A549 (cell line): ENCODE data around the gene GPD1L. TPM values are rescaled to one million over a fixed set of nuclear protein-coding genes. Genes with fewer than 3 reads are reported as not detected.

Experiments used
- ATAC-seq, 2 experiments: fragments of 200-7000 bp in 1 of 2; fragments of >200 bp in 1 of 2; cut with Nextera tagmentation in 1 of 2; cut with Tn5 transposase in 1 of 2; 3 replicates each; pipeline versions ENCODE4 v1.8.0 to v1.9.1; 2018 to 2020; ENCODE audit warnings: mild to moderate bottlenecking in 1 of 2, moderate library complexity in 1 of 2
- CTCF ChIA-PET: fragments of 300-600 bp; sonication (Branson Sonifier 250); formaldehyde crosslinking; extraction: SDS; loops from one replicate; lab custom pipeline; 2021; ENCODE audit warnings: antibody characterized with exemption, inconsistent platforms; lab: Yijun Ruan, JAX
- POLR2A ChIA-PET: fragments of 350-600 bp; formaldehyde crosslinking; extraction: SDS; loops from one replicate; lab custom pipeline; 2021; ENCODE audit warnings: antibody characterized with exemption, inconsistent platforms; lab: Yijun Ruan, JAX
- DNase-seq, 2 experiments: peaks; one replicate each; pipeline versions ENCODE4 v3.0.0 to v3.0.0-alpha.2; 2011 to 2016; ENCODE audit warnings: low read depth in 1 of 2, low spot score in 1 of 2
- FAIRE-seq: peaks from 2 replicates; lab custom pipeline; 2011; peaks lifted over from hg19 to GRCh38; lab: Jason Lieb, UNC
- H3K27ac ChIP-seq, 2 experiments: fragments of >200 bp; sonication (Bioruptor Twin); formaldehyde crosslinking; 3 replicates each; pipeline ENCODE4 v1.5.1; 2016 to 2017
- H3K4me1 ChIP-seq: fragments of >200 bp; sonication (Bioruptor Twin); formaldehyde crosslinking; 3 replicates; pipeline ENCODE4 v1.6.1; 2016
- H3K4me2 ChIP-seq: fragments of >200 bp; sonication (Bioruptor Twin); formaldehyde crosslinking; 3 replicates; pipeline ENCODE4 v1.6.1; 2016
- H3K4me3 ChIP-seq: fragments of >200 bp; sonication (Bioruptor Twin); formaldehyde crosslinking; 3 replicates; pipeline ENCODE4 v1.5.1; 2016
- H3K9me3 ChIP-seq: fragments of >200 bp; sonication (Bioruptor Twin); formaldehyde crosslinking; 3 replicates; pipeline ENCODE4 v1.6.1; 2016
- CBX2 ChIP-seq: fragments of 200-600 bp; sonication (generic); IDR thresholded peaks from 2 replicates; pipeline ENCODE4 v1.6.1; 2016; ENCODE audit warnings: low read depth, mild to moderate bottlenecking, borderline replicate concordance
- EHF ChIP-seq: fragments of 250-450 bp; sonication (Bioruptor Pico); IDR thresholded peaks from 2 replicates; pipeline ENCODE4 v1.5.0; 2020; ENCODE audit warnings: mild to moderate bottlenecking
- EHMT2 ChIP-seq: fragments of 200-600 bp; sonication (generic); IDR thresholded peaks from 2 replicates; pipeline ENCODE4 v1.6.1; 2016; ENCODE audit warnings: antibody characterized with exemption, low read depth, mild to moderate bottlenecking, moderate library complexity
- ESRRA ChIP-seq: fragments of 150-350 bp; IDR thresholded peaks from 2 replicates; pipeline ENCODE4 v1.6.1; 2014; ENCODE audit warnings: mild to moderate bottlenecking, low read length, borderline replicate concordance
- FOSL2 ChIP-seq, 2 experiments: fragments of 450-650 bp in 1 of 2; fragments of >200 bp in 1 of 2; sonication (Bioruptor Twin) in 1 of 2; formaldehyde crosslinking; IDR thresholded peaks; 2 replicates each; pipeline versions ENCODE4 v1.5.0 to v1.6.1; 2016 to 2020; ENCODE audit warnings: mild to moderate bottlenecking in 1 of 2, moderate library complexity in 1 of 2
- HDAC2 ChIP-seq: fragments of 200-600 bp; sonication (generic); IDR thresholded peaks from 2 replicates; pipeline ENCODE4 v1.6.1; 2016
- JUN ChIP-seq, 2 experiments: fragments of >200 bp; sonication (Bioruptor Twin); formaldehyde crosslinking; IDR thresholded peaks; 2 replicates in 1 of 2; 3 replicates in 1 of 2; pipeline ENCODE4 v1.6.1; 2016 to 2017
- JUNB ChIP-seq: fragments of >200 bp; sonication (Bioruptor Twin); formaldehyde crosslinking; IDR thresholded peaks from 2 replicates; pipeline ENCODE4 v1.6.1; 2016
- NFE2L2 ChIP-seq: fragments of 150-350 bp; conservative IDR thresholded peaks from 2 replicates; pipeline ENCODE4 v1.6.1; 2014; ENCODE audit warnings: low read length
- NPAS2 ChIP-seq: fragments of 250-450 bp; sonication (Bioruptor Pico); IDR thresholded peaks from 2 replicates; pipeline ENCODE4 v1.8.0; 2022; ENCODE audit warnings: mild to moderate bottlenecking, moderate library complexity, borderline replicate concordance
- PHF8 ChIP-seq: fragments of 200-600 bp; sonication (generic); IDR thresholded peaks from 2 replicates; pipeline ENCODE4 v1.6.1; 2016; ENCODE audit warnings: low read depth, mild to moderate bottlenecking, antibody characterized with exemption, moderate library complexity, borderline replicate concordance
- POLR2A ChIP-seq: IDR thresholded peaks from 2 replicates; pipeline ENCODE4 v1.6.1; 2012; ENCODE audit warnings: mild to moderate bottlenecking, low read length
- RAD21 ChIP-seq, 2 experiments: fragments of >200 bp in 1 of 2; sonication (Bioruptor Twin) in 1 of 2; formaldehyde crosslinking in 1 of 2; IDR thresholded peaks in 1 of 2; conservative IDR thresholded peaks in 1 of 2; 2 replicates in 1 of 2; 3 replicates in 1 of 2; pipeline ENCODE4 v1.6.1; 2012 to 2018; ENCODE audit warnings: inconsistent platforms in 1 of 2
- RARB ChIP-seq: fragments of 250-450 bp; sonication (Bioruptor Pico); IDR thresholded peaks from 2 replicates; pipeline ENCODE4 v1.8.0; 2021; ENCODE audit warnings: mild to moderate bottlenecking, moderate library complexity
- RFX5 ChIP-seq: fragments of 450-650 bp; IDR thresholded peaks from 2 replicates; pipeline ENCODE4 v1.7.1; 2014; ENCODE audit warnings: antibody characterized with exemption, mild to moderate bottlenecking, moderate library complexity
- SMC3 ChIP-seq: fragments of >200 bp; sonication (Bioruptor Twin); formaldehyde crosslinking; IDR thresholded peaks from 3 replicates; pipeline ENCODE4 v1.6.1; 2018; ENCODE audit warnings: inconsistent platforms
- TFCP2L1 ChIP-seq: fragments of 250-450 bp; sonication (Bioruptor Pico); IDR thresholded peaks from 2 replicates; pipeline ENCODE4 v1.5.0; 2021; ENCODE audit warnings: mild to moderate bottlenecking
- whole genome bisulfite sequencing: methylation state at CpG from one replicate; pipeline ENCODE4 v1.1.6; 2017; ENCODE audit errors: missing lambda C conversion rate; 5-methylcytosine and 5-hydroxymethylcytosine counted together
- polyA plus RNA-seq, 4 experiments: library from polyadenylated mRNA; depleted of rRNA in 3 of 4; stranded (reverse); fragments of >200 nt; fragmentation: RNase III in 1 of 4; extraction: RNeasy Plus Mini Kit Qiagen cat#74134 plus additional on column Dnase treatment in 1 of 4; gene quantifications; 2 replicates in 3 of 4; 3 replicates in 1 of 4; pipeline ENCODE4 v1.2.3, GENCODE V29; 2011 to 2017
- TF ChIP-seq, protein P1 (sequence below): fragments of >200 bp; sonication (Bioruptor Twin); formaldehyde crosslinking; IDR thresholded peaks from 3 replicates; pipeline ENCODE4 v1.5.1; 2016
- TF ChIP-seq, protein P2 (sequence below): IDR thresholded peaks from 2 replicates; pipeline ENCODE4 v1.6.1; 2012; ENCODE audit warnings: low read depth, borderline replicate concordance
- TF ChIP-seq, protein P3 (sequence below): fragments of 450-650 bp; IDR thresholded peaks from 2 replicates; pipeline ENCODE4 v1.6.1; 2014; ENCODE audit warnings: antibody characterized with exemption

GPD1L gene
- polyA plus RNA-seq, 2 of the 4 experiments (the other 2 are of a cell fraction): 13.6 to 31.0 TPM

DNA sequence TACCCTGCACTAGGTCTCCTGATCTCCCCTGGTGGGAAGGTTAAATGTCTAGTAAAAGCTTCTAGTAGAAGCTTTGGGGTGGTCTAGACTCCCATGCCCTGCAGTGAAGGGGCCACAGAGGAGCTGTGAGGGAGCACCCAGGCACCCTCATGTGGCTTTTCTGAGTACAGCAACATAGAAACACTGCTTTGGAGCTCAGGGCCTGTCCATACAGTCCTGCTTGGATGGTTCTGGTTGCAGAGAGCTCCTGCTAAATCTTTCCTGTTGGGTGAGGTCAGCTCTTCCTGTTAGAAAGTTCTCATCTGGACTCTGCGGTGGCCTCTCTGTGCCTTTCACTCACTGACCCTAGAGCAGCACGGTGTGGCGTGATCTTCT lies 47.8 kb downstream of the GPD1L start:
- POLR2A ChIA-PET: no interaction called here
- TF ChIP-seq RARB: no peak
- TF ChIP-seq, protein P1, sequence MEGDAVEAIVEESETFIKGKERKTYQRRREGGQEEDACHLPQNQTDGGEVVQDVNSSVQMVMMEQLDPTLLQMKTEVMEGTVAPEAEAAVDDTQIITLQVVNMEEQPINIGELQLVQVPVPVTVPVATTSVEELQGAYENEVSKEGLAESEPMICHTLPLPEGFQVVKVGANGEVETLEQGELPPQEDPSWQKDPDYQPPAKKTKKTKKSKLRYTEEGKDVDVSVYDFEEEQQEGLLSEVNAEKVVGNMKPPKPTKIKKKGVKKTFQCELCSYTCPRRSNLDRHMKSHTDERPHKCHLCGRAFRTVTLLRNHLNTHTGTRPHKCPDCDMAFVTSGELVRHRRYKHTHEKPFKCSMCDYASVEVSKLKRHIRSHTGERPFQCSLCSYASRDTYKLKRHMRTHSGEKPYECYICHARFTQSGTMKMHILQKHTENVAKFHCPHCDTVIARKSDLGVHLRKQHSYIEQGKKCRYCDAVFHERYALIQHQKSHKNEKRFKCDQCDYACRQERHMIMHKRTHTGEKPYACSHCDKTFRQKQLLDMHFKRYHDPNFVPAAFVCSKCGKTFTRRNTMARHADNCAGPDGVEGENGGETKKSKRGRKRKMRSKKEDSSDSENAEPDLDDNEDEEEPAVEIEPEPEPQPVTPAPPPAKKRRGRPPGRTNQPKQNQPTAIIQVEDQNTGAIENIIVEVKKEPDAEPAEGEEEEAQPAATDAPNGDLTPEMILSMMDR: peak; percentile 32; the same call in 2 of the 3 replicates
- TF ChIP-seq NFE2L2: no peak
- TF ChIP-seq RAD21 (conservative IDR thresholded peaks at IDR 0.05 in 1 of 2, IDR thresholded peaks at IDR 0.05 in 1 of 2): peak; percentile 39 to 44
- peak; percentile 58 for TF ChIP-seq SMC3
- Histone ChIP-seq H3K4me2 (no peak overlapping the region), H3K9me3 (no peaks in the 10 kb centered on the region), H3K4me1 (no peaks in the 10 kb centered on the region), H3K4me3 (no peak overlapping the region), H3K27ac (no peak overlapping the region)
- ATAC-seq: peak; percentile 84 to 95; a peak in 5 of 6 replicates
- 94% methylated on average over 3 of the region's 3 CpGs for WGBS
- DNase-seq: peak in 1 of 2 experiments; percentile 18
- no peak for FAIRE-seq
- CTCF ChIA-PET: interaction anchor here (0.6 to 3.1 kb wide), 21 partner anchors 10 to 602 kb away, joined by 3 to 27 read pairs (median 3); no protein-coding TSS in a partner anchor

DNA sequence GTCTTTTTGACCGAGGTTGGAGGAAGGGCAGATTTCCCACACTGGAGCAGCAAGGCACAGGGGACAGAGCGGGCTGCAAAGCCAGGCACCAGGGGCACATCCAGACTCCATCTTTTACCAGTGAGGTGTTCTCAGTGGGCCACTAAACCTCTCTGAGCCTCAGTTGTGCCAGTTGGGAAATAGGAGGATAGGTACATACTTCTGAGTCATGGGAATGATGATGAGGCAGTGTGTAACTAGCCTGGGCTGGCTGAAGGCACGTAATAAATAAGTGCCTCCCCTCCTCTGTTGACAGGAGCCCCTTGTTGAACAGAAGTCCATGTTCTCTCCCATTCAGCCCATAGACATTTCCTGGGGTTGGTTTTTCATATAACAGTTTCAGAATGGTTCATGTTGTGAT lies 48.7 kb downstream of the GPD1L start:
- ChIA-PET CTCF (interaction anchor here (0.6 to 3.1 kb wide), 8 partner anchors 9 to 360 kb away, joined by 3 to 27 read pairs (median 4); no protein-coding TSS in a partner anchor), POLR2A (no interaction called here)
- FAIRE-seq (no peak), DNase-seq (no peak), ATAC-seq (no peak)
- Histone ChIP-seq H3K4me3 (no peak overlapping the region), H3K9me3 (no peaks in the 10 kb centered on the region), H3K4me2 (no peak overlapping the region), H3K27ac (no peak overlapping the region), H3K4me1 (no peaks in the 10 kb centered on the region)
- 71% methylated on average over 1 of the region's 3 CpGs for WGBS
- TF ChIP-seq CBX2 (no peak), PHF8 (no peak)
- TF ChIP-seq, protein P2, sequence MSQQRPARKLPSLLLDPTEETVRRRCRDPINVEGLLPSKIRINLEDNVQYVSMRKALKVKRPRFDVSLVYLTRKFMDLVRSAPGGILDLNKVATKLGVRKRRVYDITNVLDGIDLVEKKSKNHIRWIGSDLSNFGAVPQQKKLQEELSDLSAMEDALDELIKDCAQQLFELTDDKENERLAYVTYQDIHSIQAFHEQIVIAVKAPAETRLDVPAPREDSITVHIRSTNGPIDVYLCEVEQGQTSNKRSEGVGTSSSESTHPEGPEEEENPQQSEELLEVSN: no peak

DNA sequence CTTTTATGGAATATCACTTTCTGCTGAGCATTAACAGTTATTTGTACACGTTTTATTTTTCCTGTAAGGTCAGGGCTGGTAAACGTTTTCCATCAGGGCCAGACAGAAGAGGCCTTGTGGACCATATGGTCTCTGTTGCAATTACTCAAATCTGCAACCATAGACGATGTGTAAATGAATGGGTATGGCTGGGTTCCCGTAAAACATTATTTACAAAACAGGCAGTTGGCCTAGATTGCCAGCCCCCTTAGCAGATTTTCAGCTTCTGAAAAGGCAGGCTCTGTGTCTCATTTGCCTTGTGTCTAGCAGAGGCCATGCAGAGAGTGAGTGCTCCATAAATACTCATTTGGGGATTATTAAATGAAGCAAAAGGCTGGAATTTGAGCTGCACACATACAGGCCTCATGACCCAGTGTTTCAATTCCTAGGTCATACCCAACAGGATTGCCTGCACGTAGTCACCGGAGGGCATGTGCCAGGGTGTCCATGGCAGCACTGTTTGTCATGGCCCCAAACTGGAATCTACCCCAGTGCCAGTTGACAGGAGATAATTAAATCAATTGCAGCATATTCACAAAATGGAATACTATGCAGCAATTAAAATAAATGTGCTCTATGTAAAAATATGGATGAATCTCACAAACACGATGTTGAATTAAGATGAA lies 51.3 kb downstream of the GPD1L start:
- ChIA-PET POLR2A (no interaction called here), CTCF (interaction anchor here (0.7 to 4.2 kb wide), 3 partner anchors 13 to 139 kb away, joined by 4 to 27 read pairs (median 13); no protein-coding TSS in a partner anchor)
- 70% methylated on average over 7 of the region's 7 CpGs for WGBS
- DNase-seq (no peak), FAIRE-seq (no peak), ATAC-seq (no peak)
- Histone ChIP-seq H3K27ac (no peak overlapping the region), H3K4me2 (no peak overlapping the region), H3K4me3 (no peak overlapping the region), H3K4me1 (no peaks in the 10 kb centered on the region), H3K9me3 (no peaks in the 10 kb centered on the region)
- TF ChIP-seq, protein P3, sequence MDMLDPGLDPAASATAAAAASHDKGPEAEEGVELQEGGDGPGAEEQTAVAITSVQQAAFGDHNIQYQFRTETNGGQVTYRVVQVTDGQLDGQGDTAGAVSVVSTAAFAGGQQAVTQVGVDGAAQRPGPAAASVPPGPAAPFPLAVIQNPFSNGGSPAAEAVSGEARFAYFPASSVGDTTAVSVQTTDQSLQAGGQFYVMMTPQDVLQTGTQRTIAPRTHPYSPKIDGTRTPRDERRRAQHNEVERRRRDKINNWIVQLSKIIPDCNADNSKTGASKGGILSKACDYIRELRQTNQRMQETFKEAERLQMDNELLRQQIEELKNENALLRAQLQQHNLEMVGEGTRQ: no peak
- TF ChIP-seq RARB (no peak), EHMT2 (no peak), SMC3 (no peak), JUN (IDR thresholded peaks at IDR 0.05) (no peak), JUNB (no peak), FOSL2 (IDR thresholded peaks at IDR 0.05) (no peak), FOSL2 (CRISPR knock-in tag; IDR thresholded peaks at IDR 0.05) (no peak), ESRRA (no peak), RFX5 (no peak), EHF (CRISPR knock-in tag) (no peak), TFCP2L1 (CRISPR knock-in tag) (no peak), HDAC2 (no peak), NPAS2 (no peak), POLR2A (no peak)
